Measurements from ENCODE around the gene NUDT9. TPM values are rescaled to one million over a fixed set of nuclear protein-coding genes. Genes with fewer than 3 reads are reported as not detected.

NUDT9 gene
- total and polyA plus RNA-seq, 7 experiments from 2014 or later: 9.7 to 22.8 (median 16.0) TPM

Other genes starting within 250 kb of the NUDT9 start
- 10 to 100 TPM; 10.9 to 15.7 (median 11.6) TPM for gene KLHL8, start 202.0 kb upstream of the NUDT9 start, total RNA-seq
- 10 to 100 TPM in 1 of 2 donors, 1 to 10 TPM in 1; 9.7 to 11.5 TPM for gene KLHL8, start 202.0 kb upstream of the NUDT9 start, polyA plus RNA-seq
- gene HSD17B13, start 99.7 kb upstream of the NUDT9 start, total RNA-seq: under 1 TPM; 0.19 to 0.89 (median 0.37) TPM
- gene HSD17B13, start 99.7 kb upstream of the NUDT9 start, polyA plus RNA-seq: under 1 TPM in 1 of 2 donors, not detected in 1; 0.09 TPM
- gene HSD17B11, start 31.4 kb upstream of the NUDT9 start, total RNA-seq: 10 to 100 TPM; 34.3 to 74.4 (median 61.0) TPM
- gene HSD17B11, start 31.4 kb upstream of the NUDT9 start, polyA plus RNA-seq: 10 to 100 TPM; 75.0 to 76.2 TPM
- not detected for gene SPARCL1, start 106.8 kb downstream of the NUDT9 start, total RNA-seq
- gene SPARCL1, start 106.8 kb downstream of the NUDT9 start, polyA plus RNA-seq: not detected
- gene DSPP, start 186.0 kb downstream of the NUDT9 start, total RNA-seq: not detected
- gene DSPP, start 186.0 kb downstream of the NUDT9 start, polyA plus RNA-seq: not detected
- not detected for gene DMP1, start 227.7 kb downstream of the NUDT9 start, total RNA-seq
- gene DMP1, start 227.7 kb downstream of the NUDT9 start, polyA plus RNA-seq: not detected

Data from naive thymus-derived CD4-positive, alpha-beta T cell (primary cell).